H1 (cell line): ENCODE data around the gene HBM. TPM values are rescaled to one million over a fixed set of nuclear protein-coding genes. Genes with fewer than 3 reads are reported as not detected.

Experiments used
- CTCF ChIA-PET: fragments of 300-600 bp; sonication (Branson Sonifier 250); formaldehyde crosslinking; loops from one replicate; lab custom pipeline; 2021; ENCODE audit not compliant: partially characterized antibody; lab: Charles Lee
- POLR2A ChIA-PET: fragments of 300-600 bp; sonication (Branson Sonifier 250); formaldehyde crosslinking; loops from one replicate; lab custom pipeline; 2021; ENCODE audit warnings: inconsistent platforms; ENCODE audit not compliant: partially characterized antibody; lab: Charles Lee
- DNase-seq, 2 experiments: peaks; one replicate each; pipeline versions ENCODE4 v3.0.0 to v3.0.0-alpha.2; 2010 to 2022; ENCODE audit warnings: low spot score in 2 of 2, low read depth in 1 of 2, mixed read lengths in 1 of 2
- FAIRE-seq: peaks from 2 replicates; lab custom pipeline; 2011; peaks lifted over from hg19 to GRCh38; lab: Jason Lieb, UNC
- H2AFZ ChIP-seq: 2 replicates; pipeline ENCODE4 v1.8.1; 2012; ENCODE audit warnings: low read length, inconsistent platforms
- H2AK5ac ChIP-seq: 2 replicates; pipeline ENCODE4 v1.6.1; 2013; ENCODE audit warnings: low read depth, low read length
- H2BK120ac ChIP-seq: replicated peaks from 2 replicates; pipeline ENCODE3; 2013; ENCODE audit warnings: low read depth, low read length, inconsistent platforms
- H2BK12ac ChIP-seq: 2 replicates; pipeline ENCODE4 v1.6.1; 2013; ENCODE audit warnings: low read depth, low read length
- H2BK15ac ChIP-seq: 2 replicates; pipeline ENCODE4 v1.6.1; 2013; ENCODE audit warnings: low read length
- H2BK20ac ChIP-seq: 2 replicates; pipeline ENCODE4 v1.6.1; 2013; ENCODE audit warnings: low read length
- H2BK5ac ChIP-seq: 2 replicates; pipeline ENCODE4 v1.6.1; 2013; ENCODE audit warnings: low read depth, low read length
- H3K14ac ChIP-seq: 2 replicates; pipeline ENCODE4 v1.6.1; 2013; ENCODE audit warnings: inconsistent platforms; ENCODE audit not compliant: insufficient read length
- H3K18ac ChIP-seq: 2 replicates; pipeline ENCODE4 v1.6.1; 2013; ENCODE audit warnings: low read length; ENCODE audit errors: extremely low read depth
- H3K23ac ChIP-seq: 2 replicates; pipeline ENCODE4 v1.6.1; 2013; ENCODE audit warnings: inconsistent platforms; ENCODE audit not compliant: insufficient read length
- H3K23me2 ChIP-seq: 2 replicates; pipeline ENCODE4 v1.6.1; 2013; ENCODE audit warnings: low read depth, low read length
- H3K27ac ChIP-seq: 2 replicates; pipeline ENCODE4 v1.6.1; 2011; ENCODE audit warnings: low read depth, low read length, inconsistent platforms
- H3K27me3 ChIP-seq, 4 experiments: replicated peaks in 1 of 4; 1 replicate in 1 of 4; 2 replicates in 3 of 4; pipeline versions ENCODE4 v1.6.1 to v1.8.1; 2011 to 2013; ENCODE audit warnings: low read length in 3 of 4, mild to moderate bottlenecking in 3 of 4, inconsistent platforms in 2 of 4, mixed read lengths in 2 of 4, moderate library complexity in 1 of 4; ENCODE audit not compliant: control insufficient read depth in 3 of 4, insufficient read depth in 3 of 4; ENCODE audit errors: extremely low read depth in 1 of 4
- H3K36me3 ChIP-seq, 4 experiments: 2 replicates each; pipeline versions ENCODE4 v1.6.1 to v1.8.1; 2011 to 2013; ENCODE audit warnings: mild to moderate bottlenecking in 4 of 4, low read length in 3 of 4, moderate library complexity in 2 of 4, control low read depth in 1 of 4, inconsistent platforms in 1 of 4; ENCODE audit not compliant: insufficient read depth in 4 of 4, control insufficient read depth in 2 of 4
- H3K4ac ChIP-seq: replicated peaks from 2 replicates; pipeline ENCODE3; 2013; ENCODE audit warnings: low read length, low read depth, mixed read lengths, inconsistent platforms; ENCODE audit not compliant: insufficient read length
- H3K4me1 ChIP-seq, 4 experiments: replicated peaks in 1 of 4; 1 replicate in 1 of 4; 2 replicates in 3 of 4; pipeline versions ENCODE4 v1.6.1 to v1.8.1; 2011 to 2013; ENCODE audit warnings: low read length in 3 of 4, inconsistent platforms in 2 of 4, mixed read lengths in 1 of 4; ENCODE audit not compliant: insufficient read depth in 4 of 4, control insufficient read depth in 3 of 4
- H3K4me2 ChIP-seq, 2 experiments: 2 replicates each; pipeline versions ENCODE4 v1.6.1 to v1.8.1; 2011 to 2013; ENCODE audit warnings: low read depth in 2 of 2, low read length in 2 of 2, control low read depth in 1 of 2, inconsistent platforms in 1 of 2, mild to moderate bottlenecking in 1 of 2; ENCODE audit not compliant: insufficient read depth in 1 of 2
- H3K4me3 ChIP-seq, 4 experiments: fragments of 200-600, 300-600 bp in 1 of 4; sonication (generic), shearing (Covaris generic), sonication (Bioruptor Twin) in 1 of 4; 2 replicates each; pipeline versions ENCODE4 v1.5.1 to v1.8.1; 2011 to 2016; ENCODE audit warnings: low read length in 4 of 4, low read depth in 3 of 4, control low read depth in 2 of 4, inconsistent platforms in 2 of 4, mild to moderate bottlenecking in 2 of 4, mixed read lengths in 1 of 4, moderate library complexity in 1 of 4; ENCODE audit not compliant: insufficient read depth in 2 of 4; ENCODE audit errors: extremely low read depth in 1 of 4
- H3K56ac ChIP-seq: replicated peaks from 2 replicates; pipeline ENCODE3; 2013; ENCODE audit warnings: low read depth, mild to moderate bottlenecking, mixed read lengths, low read length, inconsistent platforms; ENCODE audit not compliant: insufficient read length
- H3K79me1 ChIP-seq: 2 replicates; pipeline ENCODE4 v1.6.1; 2013; ENCODE audit warnings: low read depth, low read length, control low read depth
- H3K79me2 ChIP-seq, 2 experiments: 2 replicates each; pipeline versions ENCODE4 v1.6.1 to v1.8.1; 2012 to 2013; ENCODE audit warnings: low read length in 2 of 2, mild to moderate bottlenecking in 2 of 2, inconsistent platforms in 1 of 2; ENCODE audit not compliant: insufficient read depth in 2 of 2, control insufficient read depth in 1 of 2
- H3K9ac ChIP-seq, 4 experiments: replicated peaks in 1 of 4; 1 replicate in 1 of 4; 2 replicates in 3 of 4; pipeline versions ENCODE4 v1.6.1 to v1.8.1; 2011 to 2013; ENCODE audit warnings: low read depth in 3 of 4, low read length in 3 of 4, control low read depth in 2 of 4, mild to moderate bottlenecking in 2 of 4, moderate library complexity in 2 of 4, inconsistent platforms in 1 of 4; ENCODE audit errors: extremely low read depth in 1 of 4
- H3K9me3 ChIP-seq, 2 experiments: 2 replicates each; pipeline versions ENCODE4 v1.6.1 to v1.8.1; 2012 to 2013; ENCODE audit warnings: mild to moderate bottlenecking in 2 of 2, moderate library complexity in 2 of 2, control low read depth in 1 of 2, inconsistent platforms in 1 of 2, low read depth in 1 of 2, low read length in 1 of 2, mixed read lengths in 1 of 2; ENCODE audit not compliant: insufficient read depth in 2 of 2
- H4K20me1 ChIP-seq, 2 experiments: replicated peaks in 1 of 2; 2 replicates each; pipeline versions ENCODE3 to v1.8.1; 2011 to 2013; ENCODE audit warnings: inconsistent platforms in 2 of 2, low read length in 2 of 2, mild to moderate bottlenecking in 1 of 2; ENCODE audit not compliant: insufficient read depth in 2 of 2, control insufficient read depth in 1 of 2
- H4K5ac ChIP-seq: 2 replicates; pipeline ENCODE4 v1.6.1; 2013; ENCODE audit warnings: low read length, low read depth, mixed read lengths, inconsistent platforms; ENCODE audit not compliant: insufficient read length
- H4K8ac ChIP-seq: 2 replicates; pipeline ENCODE4 v1.8.0; 2013; ENCODE audit warnings: mild to moderate bottlenecking, moderate library complexity, low read length, inconsistent platforms; ENCODE audit not compliant: insufficient read depth; ENCODE audit errors: extremely low read depth
- H4K91ac ChIP-seq: replicated peaks from 2 replicates; pipeline ENCODE3; 2013; ENCODE audit warnings: low read length, mixed read lengths, inconsistent platforms; ENCODE audit not compliant: insufficient read length
- SP2 ChIP-seq: IDR thresholded peaks from 2 replicates; pipeline ENCODE4 v1.6.1; 2012; ENCODE audit warnings: mild to moderate bottlenecking, low read length, inconsistent platforms
- WGBS, 2 experiments: shearing (Covaris generic) in 1 of 2; methylation state at CpG; one replicate each; pipeline versions ENCODE4 v1.1.6 to v1.1.7; 2013 to 2015; ENCODE audit warnings: low lambda C conversion rate in 2 of 2, mixed read lengths in 2 of 2, inconsistent platforms in 1 of 2, low coverage in 1 of 2, missing lambda C conversion rate in 1 of 2; ENCODE audit not compliant: insufficient replicate concordance in 2 of 2, insufficient coverage in 1 of 2, insufficient read length in 1 of 2; ENCODE audit errors: extremely low coverage in 1 of 2, missing lambda C conversion rate in 1 of 2; 5-methylcytosine and 5-hydroxymethylcytosine counted together
- polyA plus RNA-seq, 7 experiments: library from polyadenylated mRNA; depleted of rRNA in 3 of 7; stranded (reverse) in 5 of 7; unstranded in 2 of 7; fragments of >200 nt in 5 of 7; fragments of 200-250 nt in 2 of 7; gene quantifications; 1 replicate in 5 of 7; 2 replicates in 1 of 7; 4 replicates in 1 of 7; pipeline versions ENCODE4 v1.2.1 to v1.2.3, GENCODE V29; 2011 to 2013; ENCODE audit warnings: missing spikeins in 2 of 7, mixed read lengths in 2 of 7
- total RNA-seq: library from RNA; stranded (reverse); fragmentation: NEBNext Ultra II Directional; extraction: Animal tissue kit (Norgen Biotek cat#: 25700); gene quantifications from 2 replicates; pipeline ENCODE4 v1.2.1, GENCODE V29; 2021

Gene HBM
- total and polyA plus RNA-seq, 2 of the 8 experiments (the other 6 are each of a cell fraction or from before 2014, with no cell fraction given): 0.88 TPM; not detected in 1

- CTCF ChIA-PET: interaction anchor here (0.7 to 1.6 kb wide), 3 partner anchors 9 to 106 kb away, joined by 3 to 5 read pairs (median 4); no protein-coding TSS in a partner anchor
- no peak for TF ChIP-seq SP2
Measured at GRCh38 chr16:212999-213398, 47.2 kb downstream of the HBM start.

More at GRCh38 chr16:212999-213398, 47.2 kb downstream of the HBM start:
- Histone ChIP-seq H3K18ac (no peak overlapping the region), H2AFZ (no peak overlapping the region), H3K14ac (no peak overlapping the region), H2BK15ac (no peak overlapping the region), H3K27ac (no peak overlapping the region), H3K36me3 (peaks cover 19 to 49% (median 31%) of the 10 kb centered on the region in 4 experiments), H3K4me1 (no peaks in the 10 kb centered on the region), H2AK5ac (no peak overlapping the region), H3K56ac (no peak overlapping the region), H3K27me3 (no peaks in the 10 kb centered on the region), H3K79me2 (peaks cover 0 to 62% of the 10 kb centered on the region in 2 experiments), H3K79me1 (peaks cover 3% of the 10 kb centered on the region), H3K4me2 (no peak overlapping the region), H2BK5ac (no peak overlapping the region), H3K4me3 (no peak overlapping the region), H4K20me1 (peaks cover 6 to 25% of the 10 kb centered on the region in 2 experiments), H4K5ac (no peak overlapping the region), H3K23me2 (no peaks in the 10 kb centered on the region), H3K9ac (no peak overlapping the region), H3K9me3 (no peaks in the 10 kb centered on the region), H3K4ac (no peak overlapping the region), H4K91ac (no peak overlapping the region), H3K23ac (no peak overlapping the region), H2BK12ac (no peak overlapping the region), H4K8ac (no peak overlapping the region), H2BK20ac (no peak overlapping the region), H2BK120ac (no peak overlapping the region)
- WGBS, 2 experiments: 95% methylated on average over 3 of the region's 3 CpGs; no CpG with 5 or more reads in 1 of the 2 experiments
- DNase-seq (no peak), FAIRE-seq (no peak)
- POLR2A ChIA-PET: interaction anchor here (0.9 to 34.3 kb wide), 4 partner anchors 12 to 160 kb away, joined by 3 to 348 read pairs (median 4); partner anchors contain the start of genes LUC7L, POLR3K and SNRNP25
